HG03066 (cell line): ENCODE data around the gene GSK3B.

Experiments
- ATAC-seq: cut with Tn5 transposase; IDR thresholded peaks from one replicate; pipeline ENCODE4 v1.9.1; 2021; ENCODE audit warnings: low read depth; ENCODE audit not compliant: unreplicated experiment

Gene GSK3B

GRCh38 chr3:119831022-119831421 lies 263.2 kb downstream of the GSK3B start:
- no peak for ATAC-seq

GRCh38 chr3:119829420-119829819 lies 264.8 kb downstream of the GSK3B start:
- no peak for ATAC-seq

GRCh38 chr3:119826711-119827608 lies 267.3 kb downstream of the GSK3B start:
- ATAC-seq: no peak

DNA sequence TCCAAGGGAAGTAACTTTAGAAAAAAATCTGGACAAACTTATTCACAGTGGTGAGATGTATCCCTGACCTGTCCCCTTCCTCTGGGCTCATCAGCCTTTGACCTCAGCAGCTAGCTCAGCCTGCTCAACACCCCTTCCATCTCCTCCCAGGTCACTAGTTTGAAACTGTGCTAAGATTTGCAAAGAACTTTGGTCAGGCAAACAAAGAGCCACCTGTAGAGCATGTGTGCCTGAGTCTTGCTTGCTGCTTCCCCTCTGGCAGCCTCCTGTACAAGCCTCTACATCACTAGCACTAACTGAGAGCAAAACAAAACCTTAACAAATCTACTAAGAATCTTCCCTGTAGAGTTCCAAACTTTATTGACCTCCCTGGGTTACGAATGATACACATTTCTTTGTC lies 268.4 kb downstream of the GSK3B start:
- no peak for ATAC-seq

DNA sequence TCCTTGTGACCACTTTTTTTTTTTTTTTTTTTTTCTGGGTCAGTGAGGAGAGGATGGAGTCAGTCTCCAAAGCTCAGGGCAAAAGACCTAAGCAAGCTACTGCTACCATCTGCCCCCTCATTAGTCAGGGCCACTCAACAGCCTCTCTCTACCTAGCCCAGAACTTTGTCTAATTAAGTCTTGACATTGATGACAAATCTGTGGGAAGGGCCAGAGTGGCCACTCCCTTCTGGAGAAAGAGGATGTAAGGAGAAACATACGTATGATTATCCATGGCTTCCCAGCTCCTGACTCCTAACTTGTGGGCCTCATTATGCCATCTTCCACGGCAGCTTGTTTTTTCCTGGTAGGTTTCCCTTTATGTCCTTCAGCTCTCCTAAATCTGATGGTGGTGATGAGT lies 274.4 kb downstream of the GSK3B start:
- ATAC-seq: no peak

DNA sequence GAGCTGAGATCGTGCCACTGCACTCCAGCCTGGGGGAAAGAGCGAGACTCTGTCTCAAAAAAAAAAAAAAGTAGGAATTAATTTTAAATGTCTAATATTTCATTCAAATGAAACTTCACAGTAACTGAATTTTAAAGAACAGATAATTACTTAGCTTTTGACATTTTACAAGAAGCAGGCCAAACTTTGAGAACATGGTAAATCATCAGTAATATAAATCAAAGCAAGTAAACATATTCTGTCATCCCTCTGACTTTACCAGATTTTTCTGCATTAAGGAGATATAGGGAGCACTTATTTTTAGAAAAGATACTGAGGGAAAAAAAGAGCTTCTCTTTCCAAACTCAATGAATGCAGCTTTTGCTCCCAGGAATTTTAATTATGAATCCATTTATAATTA lies 275.3 kb downstream of the GSK3B start:
- no peak for ATAC-seq

- no peak for ATAC-seq
Measured at GRCh38 chr3:119817583-119818363, 276.5 kb downstream of the GSK3B start.

- ATAC-seq: no peak
Measured at GRCh38 chr3:119817071-119817470, 277.2 kb downstream of the GSK3B start.

- ATAC-seq: no peak
Measured at GRCh38 chr3:119815716-119816115, 278.5 kb downstream of the GSK3B start.

GRCh38 chr3:119812491-119813058 lies 281.7 kb downstream of the GSK3B start:
- no peak for ATAC-seq

GRCh38 chr3:119810018-119810435 lies 284.2 kb downstream of the GSK3B start:
- peak; percentile 72 for ATAC-seq

DNA sequence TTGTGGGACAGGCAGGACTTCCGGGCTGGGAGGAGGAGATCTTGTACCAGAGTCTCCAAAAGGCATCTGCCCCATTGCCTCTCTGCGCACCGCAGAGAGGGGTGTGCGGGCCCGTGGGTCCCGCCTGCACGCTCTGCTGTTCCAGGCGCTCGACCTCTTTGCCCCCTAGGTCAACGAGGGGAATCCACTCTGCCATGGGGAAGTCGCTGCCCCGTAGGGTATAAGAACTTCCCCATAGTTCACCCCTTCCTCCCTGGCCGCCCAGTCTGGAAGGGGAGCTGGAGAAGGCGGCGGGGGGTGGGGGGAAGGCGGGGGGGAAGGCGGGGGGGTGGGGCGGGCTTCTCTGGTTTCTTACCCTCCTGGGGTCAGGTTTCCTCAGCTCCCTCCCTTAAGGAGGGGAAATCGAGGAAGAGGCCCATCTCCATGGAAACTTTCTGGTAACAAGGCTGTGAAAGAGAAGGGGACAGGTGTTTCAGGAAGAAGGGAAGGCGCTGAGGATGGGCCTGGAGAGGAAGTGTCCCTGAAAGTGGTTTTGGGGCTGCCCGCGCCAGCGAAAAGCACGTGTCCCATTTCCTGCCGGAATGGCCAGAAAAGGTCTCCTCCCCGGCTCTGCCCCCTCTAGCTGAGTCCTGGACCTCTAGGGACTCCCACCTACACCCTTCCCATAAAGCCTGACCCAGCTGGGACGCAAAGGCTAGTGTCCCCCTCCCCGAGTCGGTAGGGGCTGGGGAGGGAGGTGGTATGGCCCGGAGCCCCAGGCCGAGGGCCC lies 284.8 kb downstream of the GSK3B start:
- ATAC-seq: peak; percentile 54

GRCh38 chr3:119808843-119809242 lies 285.4 kb downstream of the GSK3B start:
- no peak for ATAC-seq

- ATAC-seq: no peak
Measured at GRCh38 chr3:119808244-119808643, 286.0 kb downstream of the GSK3B start.

DNA sequence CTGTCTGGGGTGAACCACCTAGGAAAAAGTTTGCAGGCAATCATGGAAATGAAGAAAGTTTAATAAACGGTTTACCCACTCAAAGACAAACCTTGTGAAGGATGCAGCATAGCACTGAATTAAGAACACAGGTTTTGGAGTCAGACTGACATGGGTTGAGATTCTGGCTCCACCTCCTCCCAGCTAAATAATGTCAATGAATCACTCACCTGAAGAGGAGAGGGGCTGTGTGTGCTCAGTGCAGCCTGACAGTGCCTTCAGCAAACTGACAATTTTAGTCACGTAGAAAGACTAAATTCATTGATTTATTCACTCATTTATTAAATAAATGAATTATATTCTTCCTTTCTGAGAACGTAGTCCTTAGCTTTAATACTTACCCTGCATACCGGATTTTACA lies 293.4 kb downstream of the GSK3B start:
- no peak for ATAC-seq

DNA sequence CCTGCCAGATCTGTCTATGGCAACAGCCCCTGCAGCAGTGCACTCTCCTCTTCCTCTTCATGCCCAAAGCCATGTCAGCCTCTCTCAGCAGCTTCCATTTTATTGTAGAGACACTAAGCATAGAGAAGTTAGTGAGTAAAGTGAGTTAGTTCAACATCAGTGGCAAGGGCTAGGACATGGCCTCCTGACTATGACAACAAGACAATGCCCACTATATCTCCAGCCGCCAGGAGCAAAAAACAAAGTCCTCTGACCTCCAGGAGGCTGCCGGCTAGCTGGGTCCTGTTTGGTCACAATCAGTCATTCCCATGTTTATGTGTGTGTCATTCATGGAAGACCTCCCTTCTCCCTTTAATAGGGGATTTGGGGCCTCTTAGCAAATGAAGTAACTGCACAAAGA lies 297.5 kb downstream of the GSK3B start:
- no peak for ATAC-seq

DNA sequence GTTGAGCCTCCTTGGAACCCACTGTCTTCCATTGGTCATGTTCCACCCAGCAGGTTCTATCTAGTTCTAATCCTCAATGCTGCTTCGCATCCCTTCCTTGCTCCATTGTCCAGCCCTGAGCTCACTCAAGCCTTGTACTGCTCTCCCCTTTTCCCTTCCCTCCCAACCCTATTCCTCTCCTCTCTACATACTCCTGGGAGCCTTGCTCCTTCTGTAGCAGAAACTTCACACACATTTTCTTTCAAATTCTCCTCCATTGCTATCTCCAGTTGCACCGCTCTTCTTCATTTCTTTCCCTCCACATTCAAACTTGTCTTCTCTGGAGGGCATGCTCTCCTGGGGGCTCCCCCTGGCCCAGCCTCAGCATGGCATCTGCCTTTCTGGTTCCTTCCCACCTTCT lies 297.9 kb downstream of the GSK3B start:
- ATAC-seq: no peak

DNA sequence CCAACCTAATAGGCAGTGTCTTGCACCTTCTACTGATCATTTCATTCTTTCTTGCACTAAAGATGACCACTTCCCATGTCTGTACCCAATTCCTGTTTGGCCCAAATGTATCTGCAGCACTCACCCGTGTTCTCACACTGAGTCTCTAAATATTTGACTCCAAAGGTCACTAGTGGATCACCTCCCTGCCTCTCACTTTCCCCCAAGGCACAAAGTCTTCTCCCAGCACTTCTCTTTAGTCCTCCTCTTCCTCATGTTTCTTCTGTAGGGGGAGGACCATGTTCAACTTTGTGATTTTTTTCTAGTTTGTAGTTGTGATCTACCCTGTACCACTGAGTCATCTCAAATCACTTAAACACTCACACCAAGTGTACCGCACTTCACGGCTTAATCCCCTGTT lies 298.4 kb downstream of the GSK3B start:
- ATAC-seq: no peak

GRCh38 chr3:119794971-119795612 lies 299.2 kb downstream of the GSK3B start:
- ATAC-seq: no peak

DNA sequence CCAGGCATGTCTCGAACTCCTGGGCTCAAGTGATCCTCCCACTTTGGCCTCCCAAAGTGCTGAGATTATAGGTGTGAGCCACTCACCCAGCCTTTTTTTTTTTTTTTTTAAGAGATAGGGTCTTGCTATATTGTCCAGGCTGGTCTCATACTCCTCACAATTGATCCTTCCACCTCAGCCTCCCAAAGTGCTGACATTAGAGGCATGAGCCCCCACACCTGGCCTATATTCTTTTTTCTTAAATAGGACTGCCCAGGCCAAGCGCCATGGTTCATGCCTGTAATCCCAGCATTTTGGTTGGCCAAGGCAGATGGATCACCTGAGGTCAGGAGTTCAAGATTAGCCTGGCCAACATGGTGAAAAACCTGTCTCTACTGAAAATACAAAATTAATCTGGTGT lies 299.8 kb downstream of the GSK3B start:
- no peak for ATAC-seq
